ENCODE results near the gene GOLGA6L2.
"Not testable (repeated sequence)": the region's sequence is repeated elsewhere in the genome, so short reads cannot be mapped to it uniquely, and the experiment has no call there.

The GOLGA6L2 gene

DNA sequence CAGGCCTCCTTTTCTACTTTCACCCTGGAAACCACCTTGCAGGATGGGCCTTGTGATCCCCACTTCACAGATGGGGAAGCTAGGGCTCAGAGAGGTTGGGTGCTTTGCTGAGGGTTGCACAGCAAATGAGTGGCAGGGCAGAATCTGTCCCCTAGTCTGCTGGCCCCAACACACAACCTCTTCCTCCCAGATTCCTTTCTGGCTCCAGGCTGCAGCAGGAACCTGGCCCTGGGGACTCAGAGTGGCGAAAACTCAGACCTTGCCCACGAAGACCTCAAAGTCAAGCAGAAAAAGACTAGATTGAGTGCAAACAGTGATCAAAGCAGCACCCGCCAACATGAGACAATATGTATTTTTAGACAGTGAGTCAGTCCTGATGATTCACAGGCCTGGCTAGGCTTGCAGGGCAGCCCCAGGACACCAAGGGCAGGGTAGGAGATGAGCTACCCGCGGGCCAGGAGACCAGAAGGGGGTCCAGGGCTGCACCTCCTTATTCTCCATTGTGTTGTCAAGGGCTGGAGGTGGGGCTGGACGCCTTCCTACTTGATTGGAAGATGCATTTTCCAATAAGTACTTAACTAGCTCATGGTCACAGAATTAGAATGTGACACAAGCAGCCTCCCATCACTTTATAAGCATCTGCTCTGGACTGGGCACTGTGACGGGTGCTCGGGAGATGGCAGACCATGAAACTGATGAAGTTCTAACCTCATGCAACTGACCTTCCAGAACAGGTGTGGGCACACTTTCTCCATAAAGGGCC lies 23.9 kb downstream of the GOLGA6L2 start:
- no peak for DNase-seq

DNA sequence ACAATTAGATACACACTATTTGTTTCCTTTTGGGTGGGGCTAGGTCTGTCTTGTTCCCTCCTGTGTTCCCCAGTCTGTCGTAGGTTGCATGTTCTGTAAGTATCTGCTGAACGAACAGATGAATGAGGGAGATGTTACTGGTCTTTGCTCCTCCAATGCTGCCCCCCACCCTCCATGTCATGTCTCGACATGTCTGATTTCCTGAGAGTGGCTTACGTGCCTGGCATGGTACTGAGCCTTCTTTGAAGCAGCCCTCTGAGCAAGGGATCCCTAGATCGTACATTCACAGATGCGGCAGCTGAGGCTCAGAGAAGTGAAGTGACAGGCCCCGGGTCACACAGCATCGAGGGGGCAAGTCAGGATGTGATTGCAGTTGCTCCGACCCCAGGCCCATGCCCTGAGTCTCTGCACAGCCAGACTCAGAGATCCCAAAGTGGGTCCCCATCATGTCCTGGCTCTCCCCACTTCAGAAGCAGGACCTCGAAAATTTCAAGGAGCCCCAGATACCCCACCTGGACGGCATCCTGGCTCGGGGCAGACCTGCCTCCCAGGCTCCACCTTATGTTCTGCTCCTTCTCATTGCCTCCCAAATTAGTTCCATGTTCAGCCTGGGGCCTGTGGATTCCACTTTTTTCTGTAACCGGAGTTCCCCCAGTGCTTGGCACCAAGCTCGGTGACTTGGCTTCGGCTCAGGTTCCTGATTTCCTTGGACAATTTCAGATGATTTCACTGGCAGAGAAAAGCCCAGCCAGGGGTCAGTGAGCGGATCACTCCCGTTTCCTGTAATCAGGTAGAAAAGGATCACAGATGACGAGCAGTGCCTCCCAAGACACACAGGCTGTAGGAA lies 24.7 kb downstream of the GOLGA6L2 start:
- no peak for DNase-seq

DNA sequence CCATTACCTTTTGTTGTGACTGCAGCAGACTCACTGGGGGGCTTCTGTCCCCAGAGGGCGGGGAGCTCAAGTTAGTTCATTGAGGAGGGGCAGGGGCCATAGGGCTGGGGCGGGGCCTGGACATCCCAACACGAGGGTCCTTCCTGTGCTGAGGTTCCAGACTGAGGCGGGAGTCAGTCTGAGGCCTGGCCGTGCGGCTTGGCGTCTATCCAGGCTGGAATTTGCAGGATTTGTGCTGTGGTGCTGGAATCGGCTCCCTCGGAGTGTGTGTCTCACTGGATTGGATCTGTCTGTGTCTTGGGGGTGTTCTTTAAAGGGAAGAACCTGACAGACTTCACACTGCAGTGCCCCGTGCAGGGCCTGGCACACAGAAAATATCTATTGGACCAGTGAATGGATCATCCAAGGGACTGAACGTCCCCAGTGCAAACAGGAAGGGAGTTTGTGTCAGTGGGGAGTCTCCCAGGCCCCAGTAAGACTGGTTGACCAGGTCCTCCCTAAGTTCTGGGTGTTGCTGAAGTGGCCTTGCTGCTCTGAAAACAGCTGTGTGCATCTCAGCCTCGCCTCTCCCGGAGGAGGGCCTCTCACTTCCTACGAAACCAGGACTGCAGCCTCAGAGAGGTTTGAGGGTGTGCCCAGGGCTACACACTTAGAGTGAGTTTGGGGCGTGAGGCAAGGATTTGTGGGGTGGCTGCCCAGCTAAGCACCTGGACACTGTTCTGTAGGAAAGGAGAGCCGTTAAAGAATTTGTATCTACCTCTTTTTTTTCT lies 26.1 kb downstream of the GOLGA6L2 start:
- DNase-seq = no peak

DNA sequence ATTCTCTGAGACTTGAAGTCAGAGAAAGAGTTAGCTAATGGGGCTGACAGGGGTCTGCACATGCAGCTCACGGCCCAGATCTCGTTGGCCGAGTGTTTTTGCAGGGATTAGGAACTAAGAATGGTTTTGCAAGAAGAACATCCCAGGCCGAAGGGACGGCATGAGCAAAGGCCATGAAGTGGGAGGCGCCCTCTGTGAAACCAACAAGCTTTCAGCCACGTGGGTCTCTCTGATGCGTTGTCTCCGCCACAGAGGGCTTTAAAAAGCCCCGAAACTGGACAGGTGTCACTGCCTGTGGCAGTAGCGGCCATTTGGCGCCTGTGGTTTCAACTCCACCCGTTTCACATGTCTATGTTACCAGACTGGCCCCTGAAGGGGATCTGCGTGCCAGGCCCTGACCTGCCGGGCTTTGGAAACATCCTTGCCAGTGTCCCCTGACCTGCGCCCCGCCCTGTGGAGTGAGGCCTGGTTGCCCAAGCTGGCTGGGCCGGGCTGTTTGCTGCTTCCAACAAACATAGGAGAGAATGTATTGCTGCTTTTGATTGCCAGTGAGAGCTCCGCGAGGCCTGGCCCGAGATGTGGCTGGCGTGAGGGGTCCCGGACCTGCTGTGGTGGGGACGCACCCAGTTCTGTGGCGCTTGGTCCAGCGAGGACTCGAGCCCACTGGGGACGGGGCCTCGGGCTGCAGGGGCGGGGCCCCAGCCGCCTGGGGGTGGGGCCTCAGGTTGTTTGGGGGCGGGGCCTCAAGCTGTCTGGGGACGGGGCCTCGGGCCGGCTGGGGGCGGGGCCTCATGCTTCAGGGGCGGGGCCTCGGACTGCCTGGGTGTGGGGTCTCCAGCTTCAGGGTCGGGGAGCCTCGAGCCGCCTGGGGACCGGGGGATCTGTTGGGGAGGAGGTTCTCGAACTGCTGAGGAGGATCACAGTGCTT lies 30.4 kb downstream of the GOLGA6L2 start:
- DNase-seq = no peak

DNA sequence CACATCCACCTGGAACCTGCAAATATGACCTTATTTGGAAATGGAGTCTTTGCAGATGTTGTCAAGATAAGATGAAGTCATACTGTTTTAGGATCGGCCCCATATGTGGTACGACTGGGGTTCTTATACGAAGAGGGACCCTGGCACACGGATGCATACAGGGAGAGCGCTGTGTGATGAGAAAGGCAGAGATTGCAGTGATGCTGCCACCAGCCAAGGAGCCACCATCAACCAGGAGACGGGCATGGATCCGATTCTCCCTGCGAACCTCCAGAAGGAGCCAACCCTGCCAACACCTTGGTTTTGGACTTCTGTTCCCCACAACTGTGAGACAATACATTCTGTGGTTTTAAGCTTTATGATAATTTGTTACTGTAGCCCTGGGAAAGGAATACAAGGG lies 31.2 kb downstream of the GOLGA6L2 start:
- not testable (repeated sequence) for DNase-seq

DNA sequence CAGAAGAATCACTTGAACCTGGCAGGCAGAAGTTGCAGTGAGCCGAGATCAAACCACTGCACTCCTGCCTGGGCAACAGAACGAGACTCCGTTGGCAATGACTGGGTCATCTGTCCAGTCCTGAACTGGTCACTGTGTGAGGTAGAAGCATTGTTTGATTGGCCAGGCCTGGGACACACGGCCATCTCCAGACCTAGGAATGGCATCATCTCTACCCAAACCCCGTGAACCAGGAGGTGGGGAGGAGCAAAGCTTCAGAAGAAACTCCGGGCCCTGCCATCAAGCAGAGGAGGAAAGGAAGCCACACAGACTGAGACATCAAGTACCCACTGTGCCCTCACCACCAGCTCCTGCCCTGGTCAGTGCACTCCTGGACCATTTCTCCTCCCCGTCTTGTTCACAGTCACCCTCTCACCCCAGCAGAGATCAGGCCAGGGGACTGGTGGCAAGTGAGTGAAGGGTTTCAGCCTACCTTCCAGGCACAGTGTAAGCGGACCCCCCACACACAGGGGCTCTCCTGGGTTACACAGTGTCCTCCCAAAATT lies 31.6 kb downstream of the GOLGA6L2 start:
- no peak for DNase-seq

DNA sequence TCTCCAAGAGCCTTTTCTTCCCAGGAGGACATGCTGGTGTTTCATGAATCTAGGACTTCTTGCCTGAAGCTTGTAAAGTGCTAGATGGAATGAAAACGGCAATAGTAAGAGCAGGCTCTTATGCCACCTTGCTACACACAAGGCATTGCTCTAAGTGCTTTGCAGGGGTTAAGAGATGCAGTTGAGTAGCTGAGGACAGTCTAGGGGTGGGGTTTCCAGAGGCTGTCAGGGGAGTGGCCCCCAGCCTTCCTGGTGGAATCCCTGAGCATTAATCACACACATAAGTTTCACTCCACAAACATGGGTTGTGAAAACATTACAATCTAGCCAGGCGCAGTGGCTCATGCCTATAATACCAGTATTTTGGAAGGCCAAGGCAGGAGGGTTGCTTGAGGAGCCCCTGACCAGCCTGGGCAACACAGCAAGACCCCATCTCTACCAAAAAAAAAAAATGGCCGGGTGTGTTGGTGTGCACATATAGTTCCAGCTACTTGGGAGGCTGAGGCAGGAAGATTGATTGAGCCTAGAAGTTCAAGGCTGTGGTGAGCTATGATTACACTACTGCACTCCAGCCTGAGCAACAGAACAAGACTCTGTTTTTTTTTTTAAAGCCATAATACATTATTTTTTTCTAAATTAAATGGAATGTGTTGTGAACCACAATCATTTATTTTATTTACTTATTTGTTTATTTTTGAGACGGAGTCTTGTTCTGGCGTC lies 34.0 kb downstream of the GOLGA6L2 start:
- DNase-seq = not testable (repeated sequence)

DNA sequence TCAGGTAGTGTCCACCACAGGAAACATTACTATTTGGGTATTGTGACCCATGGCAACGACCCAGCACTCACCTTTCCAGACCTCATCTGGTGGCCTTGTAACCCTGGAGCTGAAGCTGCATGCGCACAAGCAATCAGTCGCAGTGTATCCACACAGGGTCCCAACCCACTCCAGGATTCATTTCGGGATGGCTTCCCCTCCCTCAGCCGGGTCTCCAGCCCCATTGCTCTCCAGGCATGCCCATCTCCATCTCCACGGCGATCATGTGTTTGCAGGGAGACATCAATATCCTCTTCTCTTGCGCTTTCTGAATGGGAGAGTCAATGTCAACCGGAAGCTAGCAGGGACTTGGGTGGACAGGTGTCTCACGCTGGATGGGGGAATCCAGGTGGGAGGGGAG lies 35.2 kb downstream of the GOLGA6L2 start:
- DNase-seq = no peak

DNA sequence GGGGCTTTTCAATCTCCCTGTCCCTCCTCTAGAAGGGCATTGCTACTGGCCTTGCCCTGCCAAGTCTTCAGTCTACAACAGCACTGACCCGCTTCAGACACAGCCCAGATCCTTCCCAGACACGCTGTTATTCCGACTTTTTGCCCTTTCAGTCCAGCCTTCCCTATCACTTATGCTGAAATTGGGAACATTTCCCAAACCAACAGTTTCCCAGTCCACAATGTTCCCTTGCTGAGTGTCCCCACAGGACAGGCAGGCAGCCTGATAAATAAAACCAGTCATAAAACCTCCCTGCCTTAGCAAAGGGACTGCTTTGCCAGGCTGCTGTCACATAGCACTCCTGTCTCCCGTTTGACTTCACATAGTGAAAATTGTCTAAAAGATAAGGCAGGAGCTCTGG lies 43.5 kb downstream of the GOLGA6L2 start:
- DNase-seq = no peak

DNA sequence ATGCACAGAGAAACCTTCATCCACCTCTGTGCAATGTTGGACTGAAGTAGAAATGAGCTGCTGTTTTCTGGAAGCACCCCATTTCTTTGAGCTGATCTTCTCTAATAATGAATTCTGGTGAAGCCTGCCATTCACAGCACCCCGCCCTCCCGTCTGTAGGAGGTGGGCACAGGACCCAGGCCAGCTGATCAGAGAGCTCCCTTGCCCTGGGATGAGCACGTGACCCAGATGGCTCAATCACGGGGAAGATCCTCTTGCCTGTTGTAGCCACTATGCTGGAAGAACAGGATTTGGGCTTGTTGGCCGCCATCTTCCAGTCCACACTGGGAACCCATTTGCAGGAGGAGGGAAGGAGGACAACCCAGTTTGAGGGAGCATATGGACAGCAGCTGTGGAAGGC lies 44.5 kb downstream of the GOLGA6L2 start:
- no peak for DNase-seq

DNA sequence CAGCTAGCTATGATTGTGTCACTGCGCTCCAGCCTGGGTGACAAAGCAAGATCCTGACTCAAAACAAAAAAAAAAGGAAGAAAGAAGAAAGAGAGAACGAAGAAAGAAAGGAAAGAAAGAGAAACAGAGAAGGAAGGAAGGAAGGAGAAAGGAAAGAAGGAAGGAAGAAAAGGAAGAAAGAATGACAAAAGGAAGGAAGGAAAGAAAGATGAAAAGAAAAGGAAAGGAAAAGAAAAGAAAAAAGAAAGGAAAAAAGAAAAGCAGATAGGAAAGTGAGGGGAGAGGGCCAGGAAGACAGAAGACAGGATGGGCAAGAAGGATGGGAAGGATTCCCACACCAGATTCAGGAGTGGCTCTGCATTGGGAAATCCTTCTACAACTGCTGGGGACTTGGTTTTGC lies 44.9 kb downstream of the GOLGA6L2 start:
- no peak for DNase-seq

DNA sequence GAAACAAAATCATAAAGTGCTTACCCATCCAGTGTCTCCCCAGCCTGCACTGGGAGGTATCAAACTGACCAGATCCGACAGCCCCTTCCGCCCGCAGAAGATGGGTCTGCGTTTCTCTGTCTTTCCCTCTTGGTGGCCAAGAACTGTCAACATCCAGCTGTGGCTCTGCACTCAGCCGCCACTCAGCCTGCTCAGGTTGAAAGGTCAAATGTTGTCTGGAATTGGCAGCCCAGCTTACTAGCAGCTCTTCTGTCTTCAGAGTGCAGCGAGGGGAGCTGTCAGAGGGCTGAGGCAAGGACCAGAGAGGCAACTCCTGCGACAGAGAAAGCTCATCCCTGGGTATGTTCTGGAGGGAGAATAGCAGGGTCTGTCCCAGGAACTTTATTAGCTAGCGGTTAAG lies 45.4 kb downstream of the GOLGA6L2 start:
- DNase-seq = no peak

DNA sequence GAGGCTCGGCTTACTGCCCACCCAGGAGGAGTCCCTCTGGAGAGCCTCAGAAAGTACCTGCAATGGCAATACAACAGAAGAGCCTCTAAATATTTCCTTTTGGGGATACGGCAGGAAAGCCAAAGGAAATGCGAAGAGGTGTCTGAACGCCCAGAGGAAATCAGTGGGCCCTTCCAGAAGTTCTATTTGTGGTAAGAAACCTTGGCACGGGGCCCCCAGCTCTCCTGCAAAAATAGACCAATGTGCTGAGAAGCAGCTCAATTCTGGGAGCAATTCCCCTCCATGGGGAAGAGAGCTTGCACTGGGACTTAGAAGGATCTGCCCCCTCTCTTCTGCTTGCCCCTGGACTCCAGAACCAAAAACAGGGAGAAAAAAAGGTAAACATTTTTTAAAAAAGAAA lies 47.8 kb downstream of the GOLGA6L2 start:
- not testable (repeated sequence) for DNase-seq

DNA sequence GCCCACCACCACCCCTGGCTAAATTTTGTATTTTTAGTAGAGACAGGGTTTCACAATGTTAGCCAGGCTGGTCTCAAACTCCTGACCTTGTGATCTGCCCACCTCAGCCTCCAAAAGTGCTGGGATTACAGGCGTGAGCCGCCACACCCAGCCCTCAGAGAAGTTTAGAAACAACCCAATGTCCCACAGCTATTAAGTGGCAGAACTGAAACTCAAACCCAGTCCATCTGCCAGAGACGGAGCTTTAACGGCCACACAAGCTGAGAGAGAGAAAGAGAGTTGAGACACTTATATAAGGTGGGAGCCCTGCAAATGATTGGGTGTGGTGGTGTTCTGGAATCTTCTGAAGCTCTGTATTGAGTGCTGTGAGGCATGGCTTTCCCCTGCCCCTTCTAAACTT lies 48.7 kb downstream of the GOLGA6L2 start:
- not testable (repeated sequence) for DNase-seq

DNA sequence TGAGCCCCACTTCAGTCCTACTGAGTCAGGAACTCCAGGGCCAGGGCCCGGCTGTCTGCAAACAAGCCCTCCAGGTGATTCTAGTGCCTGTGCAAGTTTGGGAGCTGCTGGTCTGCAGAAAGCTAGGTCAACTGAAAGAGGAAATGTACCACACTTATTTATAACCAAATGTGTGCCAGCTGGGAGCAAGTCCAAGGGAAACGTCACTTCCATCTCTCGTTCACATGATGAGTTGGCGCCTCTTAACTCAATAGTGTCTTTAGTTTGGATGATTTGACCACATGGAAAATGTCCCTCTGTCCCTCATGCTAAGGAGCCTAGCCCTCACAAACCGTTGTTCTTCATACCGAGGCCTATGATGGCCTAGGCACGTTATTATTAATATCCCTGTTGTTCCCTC lies 49.3 kb downstream of the GOLGA6L2 start:
- no peak for DNase-seq

DNA sequence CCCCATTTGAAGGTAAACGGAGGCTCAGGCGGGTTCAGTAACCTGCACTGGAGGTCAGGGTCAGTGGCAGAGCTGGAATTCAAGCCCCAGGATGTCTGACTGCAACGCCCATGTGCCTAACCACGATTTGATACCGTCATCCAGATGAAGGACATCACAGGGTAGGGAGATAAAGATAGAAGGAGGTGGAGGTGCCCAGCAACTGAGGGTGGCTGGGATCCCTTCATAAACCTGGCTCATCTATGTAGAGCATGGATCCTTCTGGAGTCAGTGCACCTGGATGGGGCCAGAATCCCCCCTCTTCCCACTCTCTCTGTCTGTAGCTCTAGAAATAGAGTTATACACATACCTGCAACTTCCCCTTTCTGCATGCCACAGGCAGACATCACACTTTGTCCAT lies 51.2 kb downstream of the GOLGA6L2 start:
- no peak for DNase-seq

DNA sequence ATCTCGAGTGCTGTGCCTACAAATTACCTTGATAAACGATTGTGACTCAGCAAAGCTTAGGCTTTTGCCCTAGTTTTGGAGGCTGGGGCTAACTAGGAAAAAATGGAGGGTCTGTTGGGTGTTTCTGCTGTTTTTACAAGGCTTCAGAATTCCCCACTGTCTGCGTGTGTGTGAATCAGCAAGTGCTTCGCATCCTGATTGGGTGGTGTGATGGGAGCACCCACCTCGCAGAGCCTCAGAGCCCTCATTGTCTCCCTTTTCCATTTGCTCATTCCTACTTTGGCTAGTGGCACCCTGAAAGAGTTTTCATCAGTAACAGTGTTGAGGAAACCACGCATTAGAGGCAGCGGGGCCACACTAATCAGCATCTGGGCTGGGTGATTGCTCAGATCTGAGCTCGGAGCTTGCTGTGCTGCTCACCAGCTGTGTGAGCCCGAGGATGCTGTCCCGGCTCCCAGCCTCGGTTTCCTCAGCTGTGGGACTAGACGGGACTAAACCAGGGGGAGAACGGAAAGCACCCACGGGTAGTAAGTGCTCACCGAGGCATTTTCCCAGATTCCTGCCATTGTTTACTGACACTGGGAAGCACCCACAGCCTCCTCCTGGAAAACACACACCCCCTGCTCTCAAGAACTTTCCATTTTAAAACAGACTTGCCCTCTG lies 51.9 kb downstream of the GOLGA6L2 start:
- DNase-seq = no peak
